Raji (cell line): ENCODE data around the gene FRMPD4.

Experiments used
- POLR2A ChIP-seq: IDR thresholded peaks from 2 replicates; pipeline ENCODE4 v1.6.1; 2011; ENCODE audit warnings: low read depth, low read length, control low read depth; ENCODE audit not compliant: insufficient read depth

The FRMPD4 gene

GRCh38 chrX:12315526-12315925 is 177.3 kb downstream of the FRMPD4 start:
- TF ChIP-seq POLR2A = no peak

GRCh38 chrX:12319003-12319519 is 180.8 kb downstream of the FRMPD4 start:
- no peak for TF ChIP-seq POLR2A

- TF ChIP-seq POLR2A = no peak
Observed at GRCh38 chrX:12319992-12320391, 181.7 kb downstream of the FRMPD4 start.

- no peak for TF ChIP-seq POLR2A
Observed at GRCh38 chrX:12322031-12322430, 183.8 kb downstream of the FRMPD4 start.

- TF ChIP-seq POLR2A = no peak
Observed at GRCh38 chrX:12325171-12325570, 186.9 kb downstream of the FRMPD4 start.

DNA sequence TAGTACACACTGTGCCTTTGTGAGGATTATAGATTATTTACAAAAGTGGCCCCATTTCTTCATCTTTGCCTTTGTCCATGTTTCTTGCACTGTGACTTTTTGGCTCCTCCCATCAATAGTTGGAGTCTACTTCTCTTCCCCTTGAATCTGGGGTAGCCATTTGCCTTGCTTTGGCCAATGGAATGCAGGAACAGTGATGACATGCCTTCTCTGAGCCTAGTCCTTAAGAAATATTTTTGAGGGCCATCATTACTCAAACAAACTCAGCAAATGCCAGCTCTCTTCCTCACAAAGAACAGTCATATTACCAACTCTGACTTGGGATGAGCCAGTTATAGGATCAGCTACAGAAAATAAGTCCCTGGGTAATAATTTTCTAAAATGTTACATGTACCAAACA is 189.6 kb downstream of the FRMPD4 start:
- TF ChIP-seq POLR2A = no peak

GRCh38 chrX:12329476-12329875 is 191.2 kb downstream of the FRMPD4 start:
- no peak for TF ChIP-seq POLR2A

GRCh38 chrX:12330841-12331240 is 192.6 kb downstream of the FRMPD4 start:
- TF ChIP-seq POLR2A = no peak

DNA sequence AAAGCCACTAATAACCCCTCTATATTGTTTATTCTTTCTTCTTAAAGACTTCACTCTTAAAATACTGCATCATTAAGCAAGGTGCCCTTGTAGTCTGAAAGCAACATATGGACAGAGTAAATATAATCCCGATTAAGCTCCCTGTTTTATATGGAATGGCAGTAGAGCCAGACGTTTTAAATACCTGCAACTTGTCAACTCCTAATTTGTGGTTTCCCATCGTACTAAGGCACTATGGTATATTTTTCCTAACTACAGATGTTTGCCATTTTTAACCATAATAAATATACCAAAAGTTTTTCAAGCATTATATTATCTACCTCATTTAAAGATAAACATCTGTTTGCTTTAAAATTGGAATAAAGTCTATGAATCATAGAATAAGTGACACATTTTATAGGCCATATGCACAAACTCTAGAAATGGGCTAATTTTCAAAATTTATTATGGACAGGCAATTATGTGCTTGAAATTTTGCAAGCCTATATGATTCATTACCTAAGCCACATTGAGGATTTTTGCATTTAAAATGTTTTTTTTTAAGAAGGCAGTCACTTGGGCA is 194.6 kb downstream of the FRMPD4 start:
- no peak for TF ChIP-seq POLR2A

DNA sequence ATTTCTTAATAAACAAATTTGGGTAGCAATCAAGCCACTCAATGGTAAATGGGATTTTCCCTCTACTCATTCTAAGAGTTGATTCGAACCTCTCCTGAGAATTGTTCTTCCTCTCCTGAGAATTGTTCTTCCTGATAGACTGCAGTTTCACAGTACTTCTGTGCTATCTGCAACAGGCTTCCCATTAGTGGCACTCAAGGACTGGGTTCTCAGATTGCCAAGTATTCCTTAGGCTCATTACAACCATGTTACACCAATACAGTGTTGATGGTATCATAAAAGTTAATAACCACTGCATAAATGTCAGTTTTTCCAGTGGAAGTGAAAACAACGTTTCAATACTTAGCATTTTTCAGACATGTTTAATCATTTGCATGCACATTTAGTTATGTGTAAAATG is 201.6 kb downstream of the FRMPD4 start:
- TF ChIP-seq POLR2A = no peak

GRCh38 chrX:12344954-12345353 is 206.7 kb downstream of the FRMPD4 start:
- TF ChIP-seq POLR2A = no peak

- TF ChIP-seq POLR2A = no peak
Observed at GRCh38 chrX:12349201-12349600, 210.9 kb downstream of the FRMPD4 start.

- TF ChIP-seq POLR2A = no peak
Observed at GRCh38 chrX:12352922-12353321, 214.6 kb downstream of the FRMPD4 start.

- TF ChIP-seq POLR2A = no peak
Observed at GRCh38 chrX:12360383-12360782, 222.1 kb downstream of the FRMPD4 start.

- no peak for TF ChIP-seq POLR2A
Observed at GRCh38 chrX:12360986-12361598, 222.8 kb downstream of the FRMPD4 start.

DNA sequence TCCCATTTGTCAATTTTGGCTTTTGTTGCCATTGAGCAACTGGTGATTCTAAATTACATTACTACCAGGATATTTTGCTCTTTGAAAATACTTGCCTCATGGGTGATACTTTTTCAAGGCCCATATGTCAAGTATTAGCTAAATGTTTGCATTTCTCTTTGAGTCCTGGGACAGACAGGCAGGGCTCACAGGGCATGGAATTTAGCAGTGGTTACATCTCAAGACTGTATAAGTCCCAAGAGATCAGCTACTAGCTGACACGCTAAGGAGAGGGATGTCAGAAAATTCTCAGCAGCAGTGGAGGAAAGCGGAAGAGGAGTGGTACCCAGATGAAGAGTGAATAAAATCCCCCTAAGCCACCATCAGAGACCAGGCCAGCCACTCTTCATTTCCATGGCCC is 224.9 kb downstream of the FRMPD4 start:
- TF ChIP-seq POLR2A = no peak

DNA sequence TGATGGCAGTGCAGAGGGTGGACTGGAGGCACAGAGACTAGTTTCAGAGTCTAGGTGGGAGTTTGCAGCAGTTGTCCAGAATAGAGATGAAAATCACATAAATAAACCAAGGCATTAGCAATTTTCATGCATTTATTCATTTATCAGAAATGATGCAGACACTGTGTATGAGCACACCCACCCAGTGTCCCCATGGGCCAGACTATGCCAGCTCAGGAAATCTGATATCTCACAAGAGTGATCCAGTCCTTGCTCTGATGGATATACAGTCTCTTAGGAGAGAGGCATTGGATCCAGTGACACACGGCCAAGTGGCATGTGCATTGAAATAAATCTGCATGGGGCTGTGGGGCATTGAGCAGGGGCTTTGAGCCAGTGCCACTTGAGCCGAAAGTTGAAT is 228.2 kb downstream of the FRMPD4 start:
- no peak for TF ChIP-seq POLR2A

- TF ChIP-seq POLR2A = no peak
Observed at GRCh38 chrX:12367254-12367653, 229.0 kb downstream of the FRMPD4 start.

GRCh38 chrX:12370497-12370986 is 232.3 kb downstream of the FRMPD4 start:
- TF ChIP-seq POLR2A = no peak
